ENCODE measurements around the gene DCTPP1.

The DCTPP1 gene

DNA sequence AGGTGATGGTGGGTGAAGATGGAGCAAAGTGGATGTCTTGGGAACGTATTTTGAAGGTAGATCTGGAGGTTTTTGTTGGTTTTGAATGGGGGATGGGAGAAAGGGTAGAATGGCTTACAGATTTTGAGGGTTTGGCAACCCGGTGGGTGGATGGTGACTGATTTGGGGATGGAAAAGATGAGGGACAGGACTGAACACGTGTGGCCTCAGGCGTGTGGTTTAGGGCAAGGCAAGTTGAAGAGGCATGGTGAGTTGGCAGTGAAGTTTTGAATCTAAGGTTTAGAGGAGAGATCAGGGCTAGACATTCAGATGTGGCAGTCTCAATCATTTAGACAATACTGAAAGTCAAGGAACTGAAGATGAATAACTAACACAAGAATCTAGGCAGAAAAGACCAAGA lies 5.0 kb upstream of the DCTPP1 start:
- TF ChIP-seq, protein P1, sequence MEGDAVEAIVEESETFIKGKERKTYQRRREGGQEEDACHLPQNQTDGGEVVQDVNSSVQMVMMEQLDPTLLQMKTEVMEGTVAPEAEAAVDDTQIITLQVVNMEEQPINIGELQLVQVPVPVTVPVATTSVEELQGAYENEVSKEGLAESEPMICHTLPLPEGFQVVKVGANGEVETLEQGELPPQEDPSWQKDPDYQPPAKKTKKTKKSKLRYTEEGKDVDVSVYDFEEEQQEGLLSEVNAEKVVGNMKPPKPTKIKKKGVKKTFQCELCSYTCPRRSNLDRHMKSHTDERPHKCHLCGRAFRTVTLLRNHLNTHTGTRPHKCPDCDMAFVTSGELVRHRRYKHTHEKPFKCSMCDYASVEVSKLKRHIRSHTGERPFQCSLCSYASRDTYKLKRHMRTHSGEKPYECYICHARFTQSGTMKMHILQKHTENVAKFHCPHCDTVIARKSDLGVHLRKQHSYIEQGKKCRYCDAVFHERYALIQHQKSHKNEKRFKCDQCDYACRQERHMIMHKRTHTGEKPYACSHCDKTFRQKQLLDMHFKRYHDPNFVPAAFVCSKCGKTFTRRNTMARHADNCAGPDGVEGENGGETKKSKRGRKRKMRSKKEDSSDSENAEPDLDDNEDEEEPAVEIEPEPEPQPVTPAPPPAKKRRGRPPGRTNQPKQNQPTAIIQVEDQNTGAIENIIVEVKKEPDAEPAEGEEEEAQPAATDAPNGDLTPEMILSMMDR (IDR thresholded peaks at IDR 0.05), result no peak
- no peak overlapping the region for H3K4me3 ChIP-seq (ENCODE audit: low read depth in 1 of 2, low read length in 1 of 2)
- no peak overlapping the region for H3K27ac ChIP-seq
- H3K9me3 ChIP-seq, result no peaks in the 10 kb centered on the region
- no peaks in the 10 kb centered on the region for H3K27me3 ChIP-seq
- H3K36me3 ChIP-seq, result no peaks in the 10 kb centered on the region
- H3K4me1 ChIP-seq (ENCODE audit: control insufficient read depth in 1 of 2, insufficient read depth in 1 of 2, low read depth in 1 of 2, low read length in 1 of 2), result peaks cover 9% of the 10 kb centered on the region in 2 experiments

- Histone ChIP-seq H3K4me3 (ENCODE audit: low read depth in 1 of 2, low read length in 1 of 2) (peak overlapping the region; percentile 77 to 79), H3K27me3 (no peaks in the 10 kb centered on the region), H3K36me3 (no peaks in the 10 kb centered on the region), H3K27ac (peak overlapping the region; percentile 74), H3K9me3 (no peaks in the 10 kb centered on the region), H3K4me1 (ENCODE audit: control insufficient read depth in 1 of 2, insufficient read depth in 1 of 2, low read depth in 1 of 2, low read length in 1 of 2) (peaks cover 20 to 26% of the 10 kb centered on the region in 2 experiments)
- TF ChIP-seq, protein P1 (IDR thresholded peaks at IDR 0.05), result no peak
Observed at GRCh38 chr16:30430428-30430970, 669 bp upstream of the DCTPP1 start.

DNA sequence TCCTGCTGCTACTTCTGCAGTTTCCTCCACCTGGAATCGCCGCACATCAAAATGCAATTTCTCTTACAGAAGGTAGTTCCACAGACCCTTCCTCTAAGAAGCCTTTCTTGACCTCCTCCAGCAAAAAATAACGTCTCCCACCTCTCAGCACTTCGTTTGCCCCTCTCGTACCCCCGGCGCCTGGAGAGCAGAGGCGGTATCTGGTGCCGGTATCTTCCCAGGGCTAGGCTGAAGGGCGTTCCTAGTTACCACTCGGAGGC lies 482 bp downstream of the DCTPP1 start:
- peaks cover 20 to 26% of the 10 kb centered on the region in 2 experiments for H3K4me1 ChIP-seq (ENCODE audit: control insufficient read depth in 1 of 2, insufficient read depth in 1 of 2, low read depth in 1 of 2, low read length in 1 of 2)
- H3K36me3 ChIP-seq, result peaks cover 1% of the 10 kb centered on the region
- no peaks in the 10 kb centered on the region for H3K9me3 ChIP-seq
- peak overlapping the region; percentile 74 for H3K27ac ChIP-seq
- H3K27me3 ChIP-seq, result no peaks in the 10 kb centered on the region
- H3K4me3 ChIP-seq (ENCODE audit: low read depth in 1 of 2, low read length in 1 of 2), result peak overlapping the region; percentile 77 to 79
- TF ChIP-seq, protein P1 (IDR thresholded peaks at IDR 0.05), result no peak

DNA sequence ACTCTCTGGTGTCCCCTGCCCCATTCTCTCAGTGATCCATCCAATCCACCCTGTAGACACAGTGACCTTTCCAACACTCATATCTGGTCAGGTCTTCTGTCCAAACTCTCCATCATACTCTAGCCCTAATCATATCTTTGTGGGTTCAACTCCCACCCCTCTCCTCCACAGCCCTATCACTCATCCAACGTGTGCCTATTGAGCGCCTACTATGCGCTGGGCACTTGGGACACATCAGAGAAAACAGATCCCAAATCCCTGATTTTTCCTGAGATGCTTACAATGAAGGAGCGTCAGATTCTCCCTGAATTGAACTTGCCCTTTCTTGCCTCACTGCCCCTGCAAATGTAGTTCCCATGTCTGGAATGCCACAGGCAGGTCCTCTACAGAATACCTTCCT lies 1.8 kb downstream of the DCTPP1 start:
- Histone ChIP-seq H3K27me3 (no peaks in the 10 kb centered on the region), H3K9me3 (no peaks in the 10 kb centered on the region), H3K4me3 (ENCODE audit: low read depth in 1 of 2, low read length in 1 of 2) (no peak overlapping the region), H3K27ac (no peak overlapping the region), H3K4me1 (ENCODE audit: control insufficient read depth in 1 of 2, insufficient read depth in 1 of 2, low read depth in 1 of 2, low read length in 1 of 2) (peaks cover 20 to 26% of the 10 kb centered on the region in 2 experiments), H3K36me3 (peaks cover 6% of the 10 kb centered on the region)
- TF ChIP-seq, protein P1 (IDR thresholded peaks at IDR 0.05), result no peak

DNA sequence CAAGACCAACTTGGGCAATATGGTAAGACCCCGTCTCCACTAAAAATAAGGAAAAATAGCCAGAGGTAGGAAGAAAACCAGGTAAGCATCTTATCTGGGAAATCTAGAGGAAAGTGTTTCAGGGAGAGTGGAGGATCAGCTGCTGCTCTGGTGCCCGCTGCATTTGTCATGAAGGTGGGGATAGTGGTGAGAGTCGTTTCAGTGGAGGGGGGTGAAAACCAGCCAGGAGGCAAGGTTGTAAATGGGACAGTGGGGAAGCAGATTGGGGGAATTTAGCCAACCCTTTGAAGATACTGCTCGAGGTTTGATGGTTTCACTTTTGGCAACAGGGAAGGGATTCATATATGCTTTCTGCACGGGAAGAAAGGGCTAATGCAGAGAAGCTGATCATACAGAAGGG lies 8.8 kb downstream of the DCTPP1 start:
- Histone ChIP-seq H3K9me3 (no peaks in the 10 kb centered on the region), H3K36me3 (peaks cover 6% of the 10 kb centered on the region), H3K4me1 (ENCODE audit: control insufficient read depth in 1 of 2, insufficient read depth in 1 of 2, low read depth in 1 of 2, low read length in 1 of 2) (peaks cover 15 to 18% of the 10 kb centered on the region in 2 experiments), H3K27me3 (no peaks in the 10 kb centered on the region), H3K4me3 (ENCODE audit: low read depth in 1 of 2, low read length in 1 of 2) (no peak overlapping the region), H3K27ac (no peak overlapping the region)
- TF ChIP-seq, protein P1 (IDR thresholded peaks at IDR 0.05), result no peak
